B cell (primary cell): ENCODE measurements around the gene STK11. TPM values are rescaled to one million over a fixed set of nuclear protein-coding genes. Genes with fewer than 3 reads are reported as not detected.

Experiments
- ATAC-seq: fragments of 200-7000 bp; cut with Tn5 transposase; one replicate; pipeline ENCODE4 v1.10.0; 2021; ENCODE audit warnings: low read depth, mild to moderate bottlenecking, moderate number of reproducible peaks, moderate library complexity
- CTCF ChIA-PET: fragments of 350-600 bp; sonication (Branson Sonifier 250); formaldehyde crosslinking; loops from one replicate; lab custom pipeline; 2021; ENCODE audit warnings: antibody characterized with exemption, inconsistent platforms; lab: Charles Lee
- POLR2A ChIA-PET: fragments of 350-600 bp; sonication (Branson Sonifier 250); formaldehyde crosslinking; loops from one replicate; lab custom pipeline; 2021; ENCODE audit warnings: antibody characterized with exemption; lab: Charles Lee
- DNase-seq: peaks from one replicate; pipeline ENCODE4 v3.0.0; 2013
- H2AFZ ChIP-seq: 2 replicates; pipeline ENCODE4 v1.6.1; 2012; ENCODE audit warnings: mild to moderate bottlenecking, low read depth, low read length; ENCODE audit not compliant: insufficient read depth, poor library complexity, severe bottlenecking
- H3K27ac ChIP-seq, 2 donors: 1 replicate in 1 of 2; 2 replicates in 1 of 2; pipeline ENCODE4 v1.5.1; 2012 to 2013; ENCODE audit warnings: low read length in 2 of 2, mild to moderate bottlenecking in 2 of 2, moderate library complexity in 1 of 2
- H3K27me3 ChIP-seq, 4 experiments: fragments of 200-600 bp in 1 of 4; sonication (generic) in 1 of 4; replicated peaks in 1 of 4; 1 replicate in 2 of 4; 2 replicates in 2 of 4; pipeline versions ENCODE4 v1.6.1 to v1.7.0; 2013 to 2016; ENCODE audit warnings: low read length in 3 of 4, mild to moderate bottlenecking in 2 of 4, mixed read lengths in 1 of 4, moderate library complexity in 1 of 4; ENCODE audit not compliant: insufficient read depth in 4 of 4, control insufficient read depth in 3 of 4; ENCODE audit errors: control extremely low read depth in 1 of 4
- H3K36me3 ChIP-seq, 2 experiments: replicated peaks in 1 of 2; 1 replicate in 1 of 2; 2 replicates in 1 of 2; pipeline versions ENCODE4 v1.6.1 to v1.7.1; 2013; ENCODE audit warnings: low read length in 1 of 2; ENCODE audit not compliant: insufficient read depth in 2 of 2, control insufficient read depth in 1 of 2; ENCODE audit errors: control extremely low read depth in 1 of 2, extremely low read depth in 1 of 2
- H3K4me1 ChIP-seq, 2 donors: fragments of 200-600 bp in 1 of 2; sonication (generic) in 1 of 2; 1 replicate in 1 of 2; 2 replicates in 1 of 2; pipeline versions ENCODE4 v1.5.1 to v1.6.1; 2013 to 2017; ENCODE audit warnings: low read length in 2 of 2; ENCODE audit not compliant: control insufficient read depth in 2 of 2, insufficient read depth in 2 of 2
- H3K4me2 ChIP-seq: replicated peaks from 2 replicates; pipeline ENCODE3; 2012; ENCODE audit warnings: mild to moderate bottlenecking, low read depth, low read length; ENCODE audit not compliant: poor library complexity, severe bottlenecking
- H3K4me3 ChIP-seq, 5 experiments: fragments of 200-600 bp in 1 of 5; sonication (generic) in 1 of 5; 1 replicate in 3 of 5; 2 replicates in 2 of 5; pipeline versions ENCODE4 v1.5.1 to v1.7.0; 2011 to 2016; ENCODE audit warnings: low read length in 4 of 5, mild to moderate bottlenecking in 4 of 5, low read depth in 2 of 5, control low read depth in 1 of 5, moderate library complexity in 1 of 5; ENCODE audit not compliant: insufficient read depth in 1 of 5; ENCODE audit errors: control extremely low read depth in 1 of 5, extremely low read depth in 1 of 5
- H3K79me2 ChIP-seq: fragments of 200-600 bp; sonication (generic); one replicate; pipeline ENCODE4 v1.6.0; 2016; ENCODE audit warnings: low read length; ENCODE audit not compliant: control insufficient read depth, insufficient read depth
- H3K9ac ChIP-seq: fragments of 200-600 bp; sonication (generic); 2 replicates; pipeline ENCODE4 v1.6.1; 2017; ENCODE audit warnings: mild to moderate bottlenecking, low read length, moderate library complexity
- H3K9me3 ChIP-seq, 3 donors: one replicate each; pipeline versions ENCODE4 v1.6.1 to v1.7.1; 2013; ENCODE audit warnings: low read length in 2 of 3; ENCODE audit not compliant: control insufficient read depth in 2 of 3, insufficient read depth in 1 of 3; ENCODE audit errors: control extremely low read depth in 1 of 3
- H4K20me1 ChIP-seq: 2 replicates; pipeline ENCODE4 v1.6.0; 2012; ENCODE audit warnings: mild to moderate bottlenecking, low read length; ENCODE audit not compliant: insufficient read depth, control insufficient read depth, poor library complexity, severe bottlenecking
- H3K27ac Mint-ChIP-seq: one replicate; pipeline ENCODE4 v1.8.0; 2021; ENCODE audit warnings: mixed read lengths
- H3K27me3 Mint-ChIP-seq: one replicate; pipeline ENCODE4 v1.8.0; 2021; ENCODE audit warnings: mixed read lengths
- H3K4me1 Mint-ChIP-seq: one replicate; pipeline ENCODE4 v1.8.0; 2021; ENCODE audit warnings: mixed read lengths
- H3K4me3 Mint-ChIP-seq: one replicate; pipeline ENCODE4 v1.8.0; 2021; ENCODE audit warnings: mixed read lengths
- H3K9me3 Mint-ChIP-seq: one replicate; pipeline ENCODE4 v1.8.0; 2022; ENCODE audit warnings: mixed read lengths; ENCODE audit not compliant: insufficient read depth
- CTCF ChIP-seq: fragments of 200-600 bp; IDR thresholded peaks from one replicate; pipeline ENCODE4 v1.8.0; 2022; ENCODE audit warnings: antibody characterized with exemption, mild to moderate bottlenecking
- EZH2 ChIP-seq: IDR thresholded peaks from 2 replicates; pipeline ENCODE4 v1.6.1; 2012; ENCODE audit warnings: borderline replicate concordance, low read depth, mild to moderate bottlenecking, moderate library complexity, low read length; ENCODE audit not compliant: insufficient read depth, poor library complexity, severe bottlenecking
- WGBS: methylation state at CpG from one replicate; pipeline ENCODE4 v1.1.5; 2013; ENCODE audit warnings: missing lambda C conversion rate; ENCODE audit not compliant: insufficient coverage; 5-methylcytosine and 5-hydroxymethylcytosine counted together
- intact Hi-C: fragments of 100-400 bp; cut with micrococcal nuclease; formaldehyde crosslinking; loops from one replicate; pipeline ENCODE4 v1.10.0; 2022
- polyA plus RNA-seq: library from polyadenylated mRNA; depleted of rRNA; stranded (reverse); fragments of >200 nt; gene quantifications from 2 replicates; pipeline ENCODE4 v1.2.3, GENCODE V29; 2012
- total RNA-seq, 2 donors: library from RNA; stranded (reverse); fragments of 120-200 nt in 1 of 2; gene quantifications; 1 replicate in 1 of 2; 2 replicates in 1 of 2; pipeline versions ENCODE4 v1.2.3 to v1.2.4, GENCODE V29; 2013 to 2022

STK11 gene
- total and polyA plus RNA-seq, 2 donors (not counting 1 experiment from before 2014, with no cell fraction given) = 87.9 to 89.9 TPM

DNA sequence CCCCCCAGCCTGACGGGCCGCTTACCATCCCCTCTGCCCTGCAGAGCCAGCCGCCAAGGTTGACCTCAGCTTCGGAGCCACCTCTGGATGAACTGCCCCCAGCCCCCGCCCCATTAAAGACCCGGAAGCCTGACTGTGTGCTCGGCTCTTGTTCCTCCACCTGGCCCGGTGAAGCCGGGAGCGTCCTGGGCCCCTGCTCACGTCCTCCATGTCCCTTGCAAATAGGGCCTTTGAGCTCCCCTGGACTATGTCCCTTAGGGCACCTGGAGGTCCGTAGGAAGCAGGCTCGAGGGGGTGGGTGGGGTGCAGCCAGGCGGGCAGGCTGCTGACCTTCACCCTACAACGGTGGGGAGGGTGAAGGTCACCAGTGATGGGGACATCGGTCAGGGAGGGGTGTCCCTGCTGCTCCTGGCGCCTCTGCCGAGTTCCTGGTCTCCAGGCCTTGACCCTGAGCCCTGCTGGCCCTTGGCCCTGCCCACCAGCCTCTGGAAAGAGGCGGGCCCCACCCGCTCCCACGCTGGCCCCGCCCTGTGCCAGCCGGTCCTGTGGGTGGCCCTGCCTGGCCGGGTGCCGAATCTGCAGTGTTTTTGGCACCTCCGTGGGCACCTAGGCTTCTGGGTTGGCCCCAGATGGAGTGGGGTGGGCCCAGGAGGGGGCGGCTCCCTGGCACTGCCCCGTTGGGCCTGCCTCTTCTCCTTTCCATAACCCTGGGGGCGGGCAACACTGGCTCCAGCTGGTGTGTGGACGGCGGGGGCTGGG lies 39.3 kb downstream of the STK11 start:
- H3K79me2 ChIP-seq = peaks cover 25% of the 10 kb centered on the region
- no peak for DNase-seq
- ChIA-PET CTCF (interaction anchor here (0.5 to 8.0 kb wide), 43 partner anchors 9 to 381 kb away, joined by 3 to 658 read pairs (median 4); partner anchors contain the start of genes ABCA7, CIRBP, FAM174C and MED16), POLR2A (interaction anchor here (0.6 to 7.8 kb wide), 12 partner anchors 8 to 298 kb away, joined by 3 to 402 read pairs (median 8); partner anchors contain the start of genes ARHGAP45, CIRBP, CNN2 and FAM174C)
- Mint-ChIP-seq H3K27me3 (no peaks in the 10 kb centered on the region), H3K4me3 (peak overlapping the region; percentile 84), H3K27ac (peak overlapping the region; percentile 95), H3K4me1 (peaks cover 28% of the 10 kb centered on the region), H3K9me3 (no peaks in the 10 kb centered on the region)
- peak overlapping the region; percentile 56 for H3K9ac ChIP-seq
- peaks cover 0 to 4% of the 10 kb centered on the region in 2 experiments for H3K36me3 ChIP-seq
- H3K9me3 ChIP-seq = no peaks in the 10 kb centered on the region
- H3K4me2 ChIP-seq = peak overlapping the region; percentile 90
- peaks cover 36 to 58% of the 10 kb centered on the region in 2 donors for H3K4me1 ChIP-seq
- peak overlapping the region in 4 of 5 experiments; percentile 10 to 52 (median 30) for H3K4me3 ChIP-seq
- H4K20me1 ChIP-seq = peaks cover 19% of the 10 kb centered on the region
- peak overlapping the region; percentile 59 for H2AFZ ChIP-seq
- WGBS = 37% methylated on average over 26 of the region's 31 CpGs
- intact Hi-C loops = loop anchor here (1.0 to 10.0 kb wide), 8 partner anchors 21 to 1940 kb away; partner anchors contain the start of genes CNN2, GPX4, NCLN and NDUFS7
- ATAC-seq = no peak
- peak overlapping the region; percentile 48 to 53 for H3K27ac ChIP-seq
- no peaks in the 10 kb centered on the region for H3K27me3 ChIP-seq
- TF ChIP-seq EZH2 (no peak), CTCF (no peak)
